Fibroblast of the conjunctiva (primary cell): ENCODE results near the gene MTX1.

Experiments
- DNase-seq: peaks from one replicate; pipeline ENCODE4 v3.0.0-alpha.2; 2010; ENCODE audit warnings: low read depth

The MTX1 gene

DNA sequence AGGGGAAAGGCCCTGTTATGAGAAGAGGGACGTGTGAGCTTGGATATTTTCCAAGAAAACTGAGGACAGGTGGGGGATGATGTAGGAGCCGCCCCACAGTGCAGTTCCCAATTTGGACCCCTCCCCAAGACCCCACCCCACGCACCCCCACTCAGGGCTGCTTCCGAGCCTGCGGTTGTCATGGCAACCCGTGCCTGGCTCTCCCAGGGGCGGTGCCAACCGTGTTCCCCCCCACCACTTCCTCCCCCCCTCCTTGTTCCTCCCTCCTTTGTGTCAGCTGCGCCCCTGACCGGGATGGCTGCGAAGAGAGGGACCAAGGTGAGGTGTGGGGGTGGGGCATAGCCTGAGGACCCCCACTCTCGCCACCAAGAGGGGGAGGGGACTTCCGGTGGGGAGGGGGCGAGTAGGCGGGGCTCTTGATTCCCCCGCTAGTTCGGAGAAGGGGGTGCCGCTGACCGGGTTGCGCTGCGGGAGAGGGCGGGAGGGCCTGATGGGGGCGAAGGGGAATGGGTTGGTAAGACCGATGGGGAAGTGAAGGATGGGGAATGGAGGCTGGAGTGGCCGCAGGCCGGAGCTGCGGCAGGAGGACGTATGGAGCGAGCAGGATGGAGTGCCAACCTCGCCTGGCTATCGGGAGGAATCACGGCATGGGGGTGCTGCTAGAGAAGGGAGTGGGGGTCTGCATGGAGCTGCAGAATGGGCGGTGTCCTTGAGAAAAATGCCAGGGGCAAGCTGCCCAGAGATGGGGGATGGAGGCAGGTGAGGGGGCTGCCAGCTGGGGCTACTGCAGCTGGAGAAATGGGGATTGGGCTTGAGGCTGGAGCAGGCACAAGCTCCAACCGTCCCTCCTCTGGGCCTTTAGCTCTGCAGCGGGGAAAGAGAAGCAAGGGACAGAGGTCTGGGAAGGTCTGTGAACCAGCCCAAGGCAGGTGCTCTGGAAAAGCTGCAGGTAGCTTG, 33.9 kb upstream of the MTX1 start:
- no peak for DNase-seq

GRCh38 chr1:155175281-155175926, 33.1 kb upstream of the MTX1 start:
- DNase-seq: no peak

DNA sequence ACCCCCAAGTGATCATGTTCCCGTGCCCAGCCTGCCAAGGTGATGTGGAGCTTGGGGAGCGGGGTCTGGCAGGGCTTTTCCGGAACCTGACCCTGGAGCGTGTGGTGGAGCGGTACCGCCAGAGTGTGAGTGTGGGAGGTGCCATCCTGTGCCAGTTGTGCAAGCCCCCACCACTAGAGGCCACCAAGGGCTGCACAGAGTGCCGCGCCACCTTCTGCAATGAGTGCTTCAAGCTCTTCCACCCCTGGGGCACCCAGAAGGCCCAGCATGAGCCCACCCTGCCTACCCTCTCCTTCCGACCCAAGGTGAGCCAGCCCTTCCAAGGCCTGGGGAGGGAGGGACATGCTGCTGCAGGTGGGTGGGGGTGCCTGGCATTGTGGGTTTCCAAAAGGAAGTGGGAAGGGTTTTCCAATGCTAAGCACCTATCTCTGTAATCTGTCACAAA, 32.5 kb upstream of the MTX1 start:
- no peak for DNase-seq

GRCh38 chr1:155176544-155177071, 31.9 kb upstream of the MTX1 start:
- DNase-seq: peak; percentile 62

GRCh38 chr1:155177192-155177917, 31.1 kb upstream of the MTX1 start:
- DNase-seq: no peak

DNA sequence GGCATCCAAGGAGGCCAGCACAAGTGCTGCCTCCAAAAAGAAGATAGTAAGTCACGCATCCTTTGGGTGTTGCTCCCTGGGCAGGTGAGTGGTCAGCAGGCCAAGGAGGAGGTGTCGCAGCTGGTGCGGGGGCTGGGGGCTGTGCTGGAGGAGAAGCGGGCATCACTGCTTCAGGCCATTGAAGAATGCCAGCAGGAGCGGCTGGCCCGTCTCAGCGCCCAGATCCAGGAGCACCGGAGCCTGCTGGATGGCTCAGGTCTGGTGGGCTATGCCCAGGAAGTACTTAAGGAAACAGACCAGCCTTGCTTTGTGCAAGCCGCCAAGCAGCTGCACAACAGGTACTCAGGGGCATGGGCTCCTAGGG, 30.6 kb upstream of the MTX1 start:
- DNase-seq: no peak

- no peak for DNase-seq
Measured at GRCh38 chr1:155178441-155179111, 29.9 kb upstream of the MTX1 start.

- DNase-seq: no peak
Measured at GRCh38 chr1:155179112-155180031, 29.1 kb upstream of the MTX1 start.

DNA sequence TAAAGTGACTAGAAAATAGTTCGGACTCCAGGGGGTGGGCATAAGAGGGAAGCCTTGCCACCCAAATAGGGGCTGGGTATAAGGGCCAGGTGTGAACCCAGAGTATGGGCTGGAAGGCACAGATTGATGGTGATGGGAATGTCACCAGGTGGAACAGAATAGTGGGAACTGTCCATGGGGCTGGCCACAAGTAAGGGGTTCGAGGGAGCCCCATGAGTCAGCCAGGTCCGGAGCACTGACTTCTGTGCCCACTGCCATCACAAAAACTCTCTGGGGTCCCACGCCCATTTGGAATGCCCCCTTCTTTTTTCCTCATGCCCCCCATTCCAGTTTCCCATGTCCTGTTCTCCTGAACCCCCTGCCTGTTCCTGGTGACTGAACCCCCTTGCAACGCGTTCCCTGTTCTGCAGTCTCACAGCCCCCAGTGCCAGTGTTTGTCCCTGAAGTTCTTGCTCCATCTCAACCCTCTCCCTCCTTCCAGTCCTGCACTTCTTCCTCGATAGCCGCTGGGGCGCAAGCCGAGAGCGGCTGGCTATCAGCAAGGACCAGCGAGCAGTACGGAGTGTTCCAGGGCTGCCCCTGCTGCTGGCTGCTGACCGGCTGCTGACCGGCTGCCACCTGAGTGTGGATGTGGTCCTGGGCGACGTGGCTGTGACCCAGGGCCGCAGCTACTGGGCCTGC, 27.0 kb upstream of the MTX1 start:
- DNase-seq: no peak

- DNase-seq: no peak
Measured at GRCh38 chr1:155182052-155182550, 26.4 kb upstream of the MTX1 start.

DNA sequence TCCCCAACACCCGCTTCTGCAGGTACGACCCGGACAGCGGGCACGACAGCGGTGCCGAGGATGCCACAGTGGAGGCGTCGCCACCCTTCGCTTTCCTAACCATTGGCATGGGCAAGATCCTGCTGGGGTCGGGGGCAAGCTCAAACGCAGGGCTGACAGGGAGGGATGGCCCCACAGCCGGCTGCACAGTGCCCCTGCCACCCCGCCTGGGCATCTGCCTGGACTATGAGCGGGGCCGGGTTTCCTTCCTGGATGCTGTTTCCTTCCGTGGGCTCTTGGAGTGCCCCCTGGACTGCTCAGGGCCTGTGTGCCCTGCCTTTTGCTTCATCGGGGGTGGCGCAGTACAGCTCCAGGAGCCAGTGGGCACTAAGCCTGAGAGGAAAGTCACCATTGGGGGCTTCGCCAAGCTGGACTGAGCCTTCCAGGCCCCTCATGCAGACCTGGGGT, 24.7 kb upstream of the MTX1 start:
- DNase-seq: no peak

GRCh38 chr1:155184351-155184811, 24.1 kb upstream of the MTX1 start:
- no peak for DNase-seq

- DNase-seq: no peak
Measured at GRCh38 chr1:155184835-155185782, 23.4 kb upstream of the MTX1 start.

GRCh38 chr1:155185783-155186066, 22.8 kb upstream of the MTX1 start:
- no peak for DNase-seq

GRCh38 chr1:155186067-155186793, 22.3 kb upstream of the MTX1 start:
- DNase-seq: no peak

DNA sequence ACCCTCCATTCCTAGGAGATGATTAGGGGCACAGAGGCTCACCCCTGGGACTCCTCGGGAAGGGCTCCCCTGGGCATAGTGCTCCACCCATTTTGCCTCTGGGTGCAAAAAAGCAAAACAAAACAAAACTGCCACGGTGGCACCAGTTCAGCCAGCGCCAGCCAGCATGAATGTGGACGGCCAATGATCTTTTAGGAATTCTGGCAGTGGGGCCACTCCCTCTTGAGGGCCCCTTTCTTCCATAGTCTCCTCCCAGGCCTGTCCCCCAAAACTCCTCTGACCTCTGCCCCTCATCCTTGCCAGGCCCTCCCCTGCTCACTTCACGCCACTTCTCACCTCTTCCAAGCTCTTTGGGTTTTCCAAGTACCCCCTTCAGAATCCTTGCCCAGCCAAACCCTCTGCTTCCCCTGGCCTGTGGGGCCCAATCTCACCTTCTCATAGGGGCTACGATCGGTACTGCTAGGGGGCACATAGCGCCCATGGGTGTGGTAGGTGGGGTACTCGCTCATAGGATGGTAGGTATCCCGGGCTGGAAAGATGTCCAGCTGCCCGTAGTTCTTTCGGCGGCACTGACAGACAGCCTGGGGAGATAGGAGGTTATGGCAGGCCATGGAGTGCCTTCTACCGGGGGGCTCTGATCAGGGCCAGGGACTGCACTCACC, 21.6 kb upstream of the MTX1 start:
- no peak for DNase-seq

- no peak for DNase-seq
Measured at GRCh38 chr1:155187456-155187891, 21.0 kb upstream of the MTX1 start.

DNA sequence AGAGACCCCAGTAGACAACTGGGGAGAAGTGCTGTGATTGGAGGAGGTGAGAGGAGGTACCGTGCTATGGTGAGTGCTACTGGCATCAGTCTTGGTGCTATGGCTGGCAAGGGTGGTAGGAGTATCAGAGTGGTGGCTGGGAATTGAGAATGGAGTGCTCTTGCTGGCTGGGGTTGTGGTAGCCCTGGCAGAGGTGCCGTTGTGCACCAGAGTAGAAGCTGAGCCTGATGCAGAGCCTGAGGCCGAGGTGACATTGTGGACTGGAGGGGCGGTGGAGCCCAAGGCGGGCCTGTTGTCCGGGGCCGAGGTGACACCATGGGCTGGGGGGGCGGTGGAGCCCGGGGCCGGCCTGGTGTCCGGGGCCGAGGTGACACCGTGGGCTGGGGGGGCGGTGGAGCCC, 20.2 kb upstream of the MTX1 start:
- no peak for DNase-seq
